Left ventricle myocardium superior (tissue), 1 donor: Measurements from ENCODE around the gene ZNF366. TPM values are rescaled to one million over a fixed set of nuclear protein-coding genes. Genes with fewer than 3 reads are reported as not detected.

Source experiments
- ATAC-seq: fragments of 200-7000 bp; cut with Tn5 transposase; one replicate; pipeline ENCODE4 v1.9.1; 2020; ENCODE audit warnings: mild to moderate bottlenecking, moderate library complexity
- DNase-seq: peaks from one replicate; pipeline ENCODE4 v3.0.0-alpha.2; 2020
- intact Hi-C: fragments of 100-400 bp; cut with micrococcal nuclease; formaldehyde crosslinking; loops from one replicate; pipeline ENCODE4 v1.11.0; 2022
- total RNA-seq: library from RNA; stranded (reverse); fragmentation: NEBNext Ultra II Directional; extraction: Animal tissue kit (Norgen Biotek cat#: 25700); gene quantifications from one replicate; pipeline ENCODE4 v1.2.1, GENCODE V29; 2021
- donor health status: DM: no; HTN: yes; CAD: no; lungs with severe emphysema.

ZNF366 gene
- total RNA-seq, 1 donor from 2014 or later: 8.9 TPM

- DNase-seq (no peak), ATAC-seq (peak; percentile 84)
- intact Hi-C loops: loop anchor here (1.0 kb wide), 1 partner anchor 158 kb away; no protein-coding TSS in a partner anchor
These were observed 16.9 kb upstream of the ZNF366 start for GRCh38 chr5:72523960-72524582.

GRCh38 chr5:72522607-72523006, 15.4 kb upstream of the ZNF366 start:
- ATAC-seq: no peak
- intact Hi-C loops: no loop called here
- DNase-seq: no peak

GRCh38 chr5:72519111-72519510, 11.9 kb upstream of the ZNF366 start:
- no peak for DNase-seq

DNA sequence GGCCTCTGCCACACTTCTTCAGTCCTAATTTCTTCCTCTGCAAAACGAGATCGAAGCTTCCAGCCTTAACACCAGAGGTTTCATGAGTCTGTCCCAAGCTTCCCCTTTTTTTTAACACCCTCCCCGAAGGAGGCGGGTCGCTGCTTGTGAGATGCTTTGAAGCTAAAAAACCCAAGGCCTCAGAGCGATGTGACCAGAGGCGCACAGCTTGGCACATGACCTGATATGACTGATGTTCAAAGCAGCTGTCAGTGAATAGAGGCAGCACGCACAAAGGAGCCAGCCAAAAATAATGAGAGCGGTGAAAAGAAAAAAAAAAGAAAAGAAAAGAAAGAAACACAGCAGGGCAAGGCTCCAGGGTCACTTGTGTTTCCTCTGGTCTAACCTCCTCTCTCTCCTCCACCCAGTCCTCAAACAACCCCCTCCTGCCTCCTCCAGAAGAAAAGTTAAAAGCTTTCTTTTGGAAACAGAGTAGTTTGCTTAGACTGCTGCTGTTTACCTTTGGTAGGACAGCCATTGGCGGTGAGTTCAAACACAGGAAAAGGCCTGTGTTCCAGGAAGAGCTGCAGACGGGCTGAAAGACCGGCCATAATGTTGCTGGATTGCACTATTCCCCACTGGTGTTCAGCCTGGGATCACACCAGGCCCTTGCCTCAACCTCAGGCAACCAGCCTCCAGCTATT, 10.9 kb upstream of the ZNF366 start:
- DNase-seq (peak; percentile 68), ATAC-seq (peak; percentile 92)
- intact Hi-C loops: no loop called here

More at GRCh38 chr5:72519111-72519510, 11.9 kb upstream of the ZNF366 start:
- intact Hi-C loops: no loop called here
- no peak for ATAC-seq

GRCh38 chr5:72516916-72517315, 9.7 kb upstream of the ZNF366 start:
- intact Hi-C loops: no loop called here
- DNase-seq (no peak), ATAC-seq (no peak)

- ATAC-seq (no peak), DNase-seq (no peak)
- intact Hi-C loops: no loop called here
These were observed 8.0 kb upstream of the ZNF366 start for GRCh38 chr5:72515211-72515610.

- intact Hi-C loops: no loop called here
- DNase-seq (no peak), ATAC-seq (no peak)
These were observed 5.3 kb upstream of the ZNF366 start for GRCh38 chr5:72512593-72512860.

DNA sequence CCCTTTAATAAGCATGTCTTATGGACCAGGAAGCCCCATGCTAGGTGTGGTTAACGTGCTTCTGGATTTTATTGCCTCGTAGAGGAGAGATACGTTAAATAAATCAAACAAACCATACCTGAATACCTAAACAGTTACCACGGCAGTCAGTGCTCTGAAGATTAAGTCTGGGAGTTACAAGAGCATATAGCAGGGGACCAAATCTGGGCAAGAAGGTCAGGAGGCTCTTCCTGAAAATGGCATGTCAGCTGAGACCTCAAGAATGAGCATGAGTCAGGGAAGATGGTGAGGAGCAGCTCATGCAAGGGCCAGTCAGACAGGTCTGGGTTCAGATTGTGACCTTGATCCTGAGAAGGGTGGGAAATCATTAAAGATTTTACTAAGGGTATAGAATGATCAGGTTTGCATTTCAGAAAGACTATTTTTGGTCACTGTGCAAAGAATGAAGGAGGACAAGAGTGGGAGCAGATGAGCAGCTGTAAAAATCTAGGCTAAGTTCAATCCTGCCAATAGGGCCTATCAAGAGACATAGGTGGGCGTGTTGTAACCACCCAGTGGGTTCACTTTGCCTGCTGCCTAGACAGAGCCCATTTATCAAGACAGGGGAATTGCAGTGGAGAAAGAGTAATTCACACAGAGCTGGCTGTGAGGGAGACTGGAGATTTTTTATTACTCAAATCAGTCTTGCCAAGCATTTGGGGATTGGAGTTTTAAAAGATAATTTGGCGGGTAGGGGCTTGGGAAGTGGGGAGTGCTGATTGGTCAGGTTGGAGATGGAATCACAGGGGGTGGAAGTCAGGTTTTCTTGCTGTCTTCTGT, 4.8 kb upstream of the ZNF366 start:
- DNase-seq (no peak), ATAC-seq (no peak)
- intact Hi-C loops: no loop called here

DNA sequence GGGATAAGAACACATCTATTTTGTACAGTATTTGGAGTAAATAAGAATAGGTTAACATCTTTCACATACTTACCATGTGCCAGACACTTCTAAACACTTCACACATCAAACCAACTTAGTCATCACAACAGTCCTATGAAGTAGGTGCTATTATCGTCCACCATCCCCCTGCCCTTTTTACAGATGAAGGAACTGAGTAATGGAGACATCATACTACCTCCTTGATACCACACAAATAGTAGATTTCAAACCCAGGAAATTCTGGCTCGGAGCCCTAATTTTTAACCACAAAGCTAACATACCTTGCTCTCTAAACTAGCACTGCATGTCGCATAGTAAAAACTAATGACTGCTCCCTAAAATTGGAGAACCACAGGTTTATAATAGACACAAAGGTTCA, 4.2 kb upstream of the ZNF366 start:
- intact Hi-C loops: no loop called here
- ATAC-seq: no peak
- no peak for DNase-seq

DNA sequence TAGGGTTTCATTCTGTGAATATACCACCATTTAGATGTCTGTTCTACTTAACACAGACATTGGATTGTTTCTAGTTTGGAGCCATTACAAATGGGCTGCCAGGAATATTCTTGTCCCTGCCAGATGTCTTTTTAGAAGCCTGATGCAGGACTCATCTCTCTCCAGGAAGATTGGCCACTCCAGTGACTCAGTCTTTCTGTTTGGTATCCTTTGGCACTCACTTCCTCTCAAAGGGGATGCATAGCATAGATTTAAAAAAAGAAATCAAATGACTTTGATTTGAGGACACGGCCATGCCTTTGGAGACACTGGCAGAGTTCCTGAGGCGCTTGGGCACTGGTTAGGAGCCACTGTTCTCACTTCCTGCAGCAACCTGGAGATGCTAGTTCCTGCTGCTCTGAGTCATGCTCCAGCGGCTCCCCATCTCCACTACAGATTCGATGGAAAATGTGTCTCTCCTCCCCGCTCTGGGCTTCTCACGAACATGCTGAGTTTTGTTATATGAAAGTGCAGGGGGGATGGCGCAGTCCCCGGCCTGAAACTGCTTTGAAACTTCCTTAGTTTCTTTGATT, 3.5 kb upstream of the ZNF366 start:
- DNase-seq (peak; percentile 42), ATAC-seq (peak; percentile 62)
- intact Hi-C loops: no loop called here

DNA sequence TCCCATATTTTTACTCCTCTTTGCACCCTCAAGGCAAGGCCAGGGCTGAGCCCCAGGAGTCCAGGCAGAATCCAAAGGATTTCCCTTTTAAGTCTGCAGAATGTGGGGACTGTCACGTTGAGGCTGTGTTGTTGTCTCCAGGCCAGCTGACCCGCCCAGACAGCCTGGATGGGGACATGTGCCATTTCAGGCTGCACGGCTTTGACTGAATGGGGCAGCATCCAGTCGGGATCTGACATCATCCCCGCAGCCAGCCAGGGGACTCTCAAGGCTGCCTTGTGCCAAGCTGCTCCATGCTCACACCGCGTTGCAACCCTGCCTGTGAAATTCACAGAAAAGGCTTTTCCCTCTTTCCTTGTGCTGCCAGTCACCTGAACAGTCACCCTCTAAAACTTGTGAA, 2.2 kb upstream of the ZNF366 start:
- intact Hi-C loops: no loop called here
- ATAC-seq (peak; percentile 92), DNase-seq (peak; percentile 78)

DNA sequence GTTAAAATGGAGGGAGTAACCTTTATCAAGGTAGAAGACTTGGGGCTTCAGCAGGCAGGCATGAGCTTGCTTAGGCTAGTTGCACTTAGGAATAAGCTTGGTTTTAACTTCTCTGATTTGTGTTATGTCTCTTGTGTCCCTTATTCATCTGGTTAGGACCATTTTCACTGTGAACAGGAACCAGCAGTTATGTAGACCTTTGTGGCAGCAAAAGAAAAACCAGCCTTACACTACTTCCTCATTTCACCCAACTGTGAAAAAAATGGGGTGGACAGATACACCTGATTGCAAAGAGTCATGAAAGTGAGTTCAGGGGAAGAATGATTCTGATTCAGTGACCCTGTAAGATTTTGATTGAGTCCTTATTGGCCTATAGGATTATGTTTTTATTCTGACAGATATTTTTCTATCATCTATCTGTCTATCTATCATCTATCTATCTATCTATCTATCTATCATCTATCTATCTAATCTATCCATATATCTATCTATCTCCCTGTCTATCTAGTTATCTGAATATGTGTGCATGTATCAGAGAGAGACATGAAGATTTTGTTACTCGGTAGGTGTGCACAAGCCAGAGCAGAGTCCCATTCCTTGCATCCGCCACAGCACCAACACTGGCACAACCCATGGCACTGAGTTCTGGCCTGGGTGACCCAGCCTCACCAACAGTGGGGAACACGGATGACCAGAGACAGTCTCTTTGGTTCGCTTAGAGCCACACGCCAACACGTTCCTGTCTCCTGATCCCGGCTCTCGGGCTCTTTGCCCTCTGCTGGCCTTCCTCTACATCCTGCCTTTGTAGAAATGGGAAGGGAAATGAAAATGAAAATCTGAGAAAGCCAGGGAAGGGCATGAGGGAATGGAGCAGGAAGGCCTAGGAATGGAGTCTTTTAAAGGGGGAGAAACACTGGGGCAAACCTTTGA, 1.3 kb upstream of the ZNF366 start:
- DNase-seq (no peak), ATAC-seq (no peak)
- intact Hi-C loops: no loop called here

DNA sequence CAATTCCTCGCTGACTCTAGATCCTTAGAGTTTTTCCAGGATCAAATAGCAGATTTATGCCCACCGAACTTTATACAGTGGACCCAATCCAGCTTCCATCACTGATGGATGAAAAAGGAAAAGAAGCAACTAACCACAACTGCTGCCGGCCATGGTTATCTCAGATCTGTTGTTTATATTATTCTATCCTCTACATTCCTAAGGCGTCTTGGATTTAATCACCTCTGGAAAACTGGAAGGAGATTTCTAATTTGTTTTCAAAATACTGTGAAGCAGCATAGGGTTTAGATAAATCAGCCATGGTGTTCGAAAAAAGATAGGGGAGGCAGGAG, 663 bp upstream of the ZNF366 start:
- ATAC-seq: no peak
- DNase-seq: no peak
- intact Hi-C loops: no loop called here

DNA sequence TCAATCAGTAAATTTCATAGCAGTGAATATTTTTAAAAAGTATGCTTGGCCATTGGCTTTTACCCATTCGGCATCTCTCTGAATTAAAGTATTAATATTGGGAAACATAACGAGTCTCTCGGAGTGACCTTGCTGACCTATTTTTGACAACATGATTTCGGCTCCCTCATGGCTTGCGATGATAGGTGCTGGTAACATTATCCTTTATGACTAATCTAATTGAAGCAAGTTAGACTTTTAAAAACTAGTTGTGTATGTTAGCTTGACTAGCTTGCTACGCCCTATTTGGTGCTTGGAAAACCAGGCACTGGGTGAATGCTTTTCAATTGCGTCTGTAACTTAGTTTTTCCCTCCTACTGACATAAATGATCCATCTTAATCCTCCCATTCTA, 1.1 kb downstream of the ZNF366 start:
- no peak for ATAC-seq
- intact Hi-C loops: no loop called here

DNA sequence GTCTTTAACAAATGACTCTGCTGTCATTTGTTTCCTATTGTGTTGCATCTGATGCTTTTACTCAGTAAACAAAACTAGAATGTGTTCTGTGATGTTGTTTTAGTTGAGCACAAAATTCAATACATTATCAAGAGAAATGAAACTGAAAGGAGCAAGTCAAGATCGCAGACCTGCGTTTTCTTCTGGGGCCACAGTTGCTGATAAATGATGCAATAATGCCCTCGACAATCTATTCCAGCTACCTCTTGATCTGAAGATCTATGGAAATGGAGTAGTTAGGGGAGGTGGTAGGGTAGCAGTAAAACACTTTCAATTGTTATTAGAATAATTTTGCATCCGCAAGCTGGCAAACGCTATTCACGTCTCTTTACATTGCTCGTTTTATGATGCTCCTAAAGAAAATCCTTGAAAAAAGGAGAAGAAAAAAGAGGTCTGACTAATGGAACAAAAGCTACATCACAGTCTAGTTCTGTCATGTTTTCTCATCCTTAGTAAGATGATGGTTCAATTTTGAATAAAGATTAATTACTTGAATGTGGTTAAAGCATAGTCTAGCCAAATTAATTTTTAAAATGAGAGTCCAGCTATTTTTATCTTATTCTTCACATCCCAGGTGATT, 1.6 kb downstream of the ZNF366 start:
- DNase-seq: no peak
- intact Hi-C loops: no loop called here
- ATAC-seq: no peak

More for the DNA sequence above, 1.1 kb downstream of the ZNF366 start:
- DNase-seq: no peak

DNA sequence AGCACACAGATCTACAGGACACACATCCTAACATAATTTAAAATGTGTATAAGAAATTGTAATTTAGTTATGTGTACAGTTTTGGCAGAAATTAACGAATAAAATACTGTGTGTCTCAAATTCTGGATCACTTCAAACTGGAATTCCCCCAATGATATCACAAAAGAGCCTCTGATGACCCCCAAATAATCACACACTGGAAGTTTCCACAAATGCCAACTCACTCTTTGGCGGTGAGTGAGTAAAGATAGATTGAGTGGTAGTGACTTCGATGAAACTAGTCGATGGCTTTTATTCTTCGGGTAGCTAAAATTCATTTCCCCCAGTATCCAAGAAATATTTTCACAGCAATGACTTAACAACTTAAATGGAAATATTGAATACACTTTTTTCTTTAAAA, 2.2 kb downstream of the ZNF366 start:
- DNase-seq: no peak

DNA sequence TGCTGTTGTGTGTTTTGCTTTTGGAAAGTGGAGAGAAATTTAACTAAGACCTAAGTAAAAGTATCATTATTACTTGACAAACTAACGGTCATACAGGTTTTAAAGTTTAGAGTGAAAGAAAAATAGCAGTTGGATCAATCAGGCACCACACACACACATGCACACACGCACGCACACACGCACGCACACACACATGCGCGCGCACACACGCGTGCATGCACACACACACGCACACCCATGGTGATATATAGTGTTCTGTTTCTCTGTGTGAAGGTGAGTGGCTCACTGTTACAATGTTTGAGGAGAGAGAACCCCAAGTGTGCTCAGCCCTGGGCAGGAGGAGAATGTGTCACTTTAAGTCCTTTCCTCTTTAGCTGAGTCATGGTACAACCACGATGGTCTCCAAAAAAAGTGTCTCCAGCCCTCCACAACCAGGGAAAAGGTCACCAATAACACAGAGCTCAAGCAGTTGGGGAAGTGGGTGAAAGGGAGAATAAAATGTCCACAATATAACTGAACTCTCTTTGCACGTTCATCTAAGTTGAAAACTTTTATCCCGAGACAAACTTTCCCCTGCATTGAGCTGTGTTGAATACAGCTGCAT, 3.2 kb downstream of the ZNF366 start:
- ATAC-seq: peak; percentile 65
- intact Hi-C loops: no loop called here

More for the DNA sequence above, 2.2 kb downstream of the ZNF366 start:
- intact Hi-C loops: no loop called here
- no peak for ATAC-seq

GRCh38 chr5:72501488-72501887, 5.7 kb downstream of the ZNF366 start:
- intact Hi-C loops: no loop called here
- ATAC-seq (no peak), DNase-seq (no peak)

More for the DNA sequence above, 3.2 kb downstream of the ZNF366 start:
- no peak for DNase-seq
